Smooth muscle cell (in vitro differentiated cells): ENCODE measurements around the gene ZFPL1. TPM values are rescaled to one million over a fixed set of nuclear protein-coding genes. Genes with fewer than 3 reads are reported as not detected.

Experiments
- DNase-seq: peaks from one replicate; lab custom pipeline; 2025; ENCODE audit not compliant: unreplicated experiment; lab: John Stamatoyannopoulos, UW
- H2AFZ ChIP-seq: fragments of 200-600 bp; sonication (generic); 2 replicates; pipeline ENCODE4 v1.6.0; 2016; ENCODE audit warnings: antibody characterized with exemption, low read depth, mild to moderate bottlenecking
- H3F3A ChIP-seq: fragments of 200-600 bp; sonication (generic); 2 replicates; pipeline ENCODE4 v1.6.0; 2017; ENCODE audit warnings: antibody characterized with exemption, low read depth
- H3K27ac ChIP-seq: fragments of 200-600 bp; sonication (generic); 2 replicates; pipeline ENCODE4 v1.5.1; 2016; ENCODE audit warnings: low read depth, mild to moderate bottlenecking
- H3K27me3 ChIP-seq: fragments of 200-600 bp; sonication (generic); 2 replicates; pipeline ENCODE4 v1.6.1; 2016; ENCODE audit warnings: low read depth, mild to moderate bottlenecking
- H3K36me3 ChIP-seq: fragments of 200-600 bp; sonication (generic); 2 replicates; pipeline ENCODE4 v1.5.1; 2016; ENCODE audit warnings: low read depth
- H3K4me1 ChIP-seq: fragments of 200-600 bp; sonication (generic); 2 replicates; pipeline ENCODE4 v1.5.1; 2016; ENCODE audit warnings: low read depth
- H3K4me2 ChIP-seq: fragments of 200-600 bp; sonication (generic); 2 replicates; pipeline ENCODE4 v1.6.0; 2016; ENCODE audit warnings: mild to moderate bottlenecking
- H3K4me3 ChIP-seq: fragments of 200-600 bp; sonication (generic); 2 replicates; pipeline ENCODE4 v1.5.1; 2016; ENCODE audit warnings: mild to moderate bottlenecking
- H3K79me2 ChIP-seq: fragments of 200-600 bp; sonication (generic); 2 replicates; pipeline ENCODE4 v1.6.0; 2016; ENCODE audit warnings: low read depth, mild to moderate bottlenecking
- H3K9ac ChIP-seq: fragments of 200-600 bp; sonication (generic); 2 replicates; pipeline ENCODE4 v1.6.0; 2016; ENCODE audit warnings: low read depth
- H3K9me3 ChIP-seq: fragments of 200-600 bp; sonication (generic); replicated peaks from 2 replicates; pipeline ENCODE4 v1.5.1; 2016; ENCODE audit warnings: low read depth
- H4K20me1 ChIP-seq: fragments of 200-600 bp; sonication (generic); 2 replicates; pipeline ENCODE4 v1.6.0; 2016; ENCODE audit warnings: low read depth
- WGBS: methylation state at CpG from one replicate; pipeline ENCODE4 v1.1.7; 2016; ENCODE audit warnings: low lambda C conversion rate; 5-methylcytosine and 5-hydroxymethylcytosine counted together
- microRNA-seq: library from miRNA; unstranded; fragments of <30 nt; microRNA quantifications from one replicate; pipeline ENCODE4, GENCODE V29; 2016; ENCODE audit warnings: borderline number of aligned reads
- polyA plus RNA-seq: library from polyadenylated mRNA; unstranded; fragments of >200 nt; fragmentation: Nextera tagmentation; extraction: Ambion mirVana; gene quantifications from 2 replicates; pipeline ENCODE4 v1.2.1, GENCODE V29; 2016
- small RNA-seq: library from RNA; depleted of rRNA; stranded (forward); fragments of <200 nt; gene quantifications from one replicate; pipeline ENCODE3, GENCODE V24; 2014
- total RNA-seq: library from RNA; depleted of rRNA; stranded (reverse); fragments of >200 nt; gene quantifications from 2 replicates; pipeline ENCODE4 v1.2.3, GENCODE V29; 2014
- TF ChIP-seq, protein P1 (sequence below): fragments of 200-600 bp; sonication (generic); IDR thresholded peaks from 2 replicates; pipeline ENCODE4 v1.5.1; 2017; ENCODE audit warnings: borderline replicate concordance, mild to moderate bottlenecking, antibody characterized with exemption; ENCODE audit not compliant: insufficient read depth, poor library complexity, severe bottlenecking

Gene ZFPL1
- total and polyA plus RNA-seq, 2 experiments from 2014 or later: 87.1 to 91.0 TPM

DNA sequence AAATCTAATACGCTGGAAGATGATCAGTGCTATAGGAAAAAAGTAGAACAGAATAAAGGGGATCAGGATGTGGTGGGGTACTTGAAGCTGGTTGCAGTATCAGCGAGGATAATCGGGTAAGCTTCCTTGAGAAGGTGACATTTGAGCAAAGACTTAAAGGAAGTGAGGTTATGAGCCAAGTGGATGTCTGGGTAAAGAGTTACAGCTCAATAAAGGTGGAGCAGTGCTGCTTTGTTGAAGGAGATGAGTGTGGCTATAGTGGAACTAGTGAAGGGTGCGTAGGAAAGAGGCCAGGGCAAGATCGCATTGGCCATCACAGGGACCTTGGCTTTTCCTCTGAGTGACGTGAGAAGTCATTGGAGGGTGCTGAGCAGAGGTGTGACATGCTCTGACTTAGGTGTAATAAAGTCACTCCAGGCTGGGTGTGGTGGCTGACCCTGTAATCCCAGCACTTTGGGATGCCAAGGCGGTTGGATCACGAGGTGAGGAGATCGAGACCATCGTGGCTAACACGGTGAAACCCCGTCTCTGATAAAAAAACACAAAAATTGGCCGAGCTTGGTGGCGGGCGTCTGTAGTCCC is 52.6 kb downstream of the ZFPL1 start:
- H3K79me2 ChIP-seq: peaks cover 18% of the 10 kb centered on the region
- no peak overlapping the region for H3K9ac ChIP-seq
- H3F3A ChIP-seq: no peaks in the 10 kb centered on the region
- no peak for DNase-seq
- H3K4me3 ChIP-seq: no peak overlapping the region
- peaks cover 5% of the 10 kb centered on the region for H3K4me1 ChIP-seq
- 91% methylated on average over 15 of the region's 15 CpGs for WGBS
- H3K36me3 ChIP-seq: no peaks in the 10 kb centered on the region
- no peak overlapping the region for H3K4me2 ChIP-seq
- no peak overlapping the region for H3K27ac ChIP-seq
- H2AFZ ChIP-seq: no peak overlapping the region
- H3K27me3 ChIP-seq: peaks cover 19% of the 10 kb centered on the region
- peaks cover 18% of the 10 kb centered on the region for H4K20me1 ChIP-seq
- TF ChIP-seq, protein P1, sequence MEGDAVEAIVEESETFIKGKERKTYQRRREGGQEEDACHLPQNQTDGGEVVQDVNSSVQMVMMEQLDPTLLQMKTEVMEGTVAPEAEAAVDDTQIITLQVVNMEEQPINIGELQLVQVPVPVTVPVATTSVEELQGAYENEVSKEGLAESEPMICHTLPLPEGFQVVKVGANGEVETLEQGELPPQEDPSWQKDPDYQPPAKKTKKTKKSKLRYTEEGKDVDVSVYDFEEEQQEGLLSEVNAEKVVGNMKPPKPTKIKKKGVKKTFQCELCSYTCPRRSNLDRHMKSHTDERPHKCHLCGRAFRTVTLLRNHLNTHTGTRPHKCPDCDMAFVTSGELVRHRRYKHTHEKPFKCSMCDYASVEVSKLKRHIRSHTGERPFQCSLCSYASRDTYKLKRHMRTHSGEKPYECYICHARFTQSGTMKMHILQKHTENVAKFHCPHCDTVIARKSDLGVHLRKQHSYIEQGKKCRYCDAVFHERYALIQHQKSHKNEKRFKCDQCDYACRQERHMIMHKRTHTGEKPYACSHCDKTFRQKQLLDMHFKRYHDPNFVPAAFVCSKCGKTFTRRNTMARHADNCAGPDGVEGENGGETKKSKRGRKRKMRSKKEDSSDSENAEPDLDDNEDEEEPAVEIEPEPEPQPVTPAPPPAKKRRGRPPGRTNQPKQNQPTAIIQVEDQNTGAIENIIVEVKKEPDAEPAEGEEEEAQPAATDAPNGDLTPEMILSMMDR: no peak
- no peaks in the 10 kb centered on the region for H3K9me3 ChIP-seq

Small RNAs within 50 kb of the gene (microRNA-seq; reads per million reads assigned to microRNA genes)
- gene MIR6751: 4.1 reads per million

Small RNAs within 50 kb of the gene (small RNA-seq; reads per million reads assigned to genes)
- 0.21 reads per million for gene SNX15

Other genes starting within 250 kb of the ZFPL1 start
- 3.0 and 4.7 TPM in 2 replicates for gene CDC42BPG, start 239.6 kb upstream of the ZFPL1 start, total RNA-seq
- 1.7 and 5.9 TPM in 2 replicates for gene CDC42BPG, start 239.6 kb upstream of the ZFPL1 start, polyA plus RNA-seq
- 30.9 and 59.8 TPM in 2 replicates for gene EHD1, start 205.6 kb upstream of the ZFPL1 start, total RNA-seq
- gene EHD1, start 205.6 kb upstream of the ZFPL1 start, polyA plus RNA-seq: 42.8 and 46.7 TPM in 2 replicates
- 4.8 and 4.9 TPM in 2 replicates for gene ATG2A, start 167.0 kb upstream of the ZFPL1 start, total RNA-seq
- gene ATG2A, start 167.0 kb upstream of the ZFPL1 start, polyA plus RNA-seq: 6.2 and 8.6 TPM in 2 replicates
- 14.9 and 20.7 TPM in 2 replicates for gene PPP2R5B, start 159.5 kb upstream of the ZFPL1 start, total RNA-seq
- gene PPP2R5B, start 159.5 kb upstream of the ZFPL1 start, polyA plus RNA-seq: 32.7 and 36.6 TPM in 2 replicates
- gene GPHA2, start 148.3 kb upstream of the ZFPL1 start, total RNA-seq: not detected in 2 replicates
- gene GPHA2, start 148.3 kb upstream of the ZFPL1 start, polyA plus RNA-seq: 0.40 TPM in 1 of 2 replicates, not detected in the other
- gene MAJIN, start 112.1 kb upstream of the ZFPL1 start, total RNA-seq: not detected in 2 replicates
- not detected in 2 replicates for gene MAJIN, start 112.1 kb upstream of the ZFPL1 start, polyA plus RNA-seq
- not detected in 2 replicates for gene BATF2, start 87.3 kb upstream of the ZFPL1 start, total RNA-seq
- gene BATF2, start 87.3 kb upstream of the ZFPL1 start, polyA plus RNA-seq: 0.41 TPM in 1 of 2 replicates, not detected in the other
- 61.0 and 83.3 TPM in 2 replicates for gene ARL2, start 70.1 kb upstream of the ZFPL1 start, total RNA-seq
- gene ARL2, start 70.1 kb upstream of the ZFPL1 start, polyA plus RNA-seq: 116 and 122 TPM in 2 replicates
- gene SNX15, start 56.8 kb upstream of the ZFPL1 start, total RNA-seq: 9.4 and 14.8 TPM in 2 replicates
- 24.7 and 25.1 TPM in 2 replicates for gene SNX15, start 56.8 kb upstream of the ZFPL1 start, polyA plus RNA-seq
- gene SAC3D1, start 43.0 kb upstream of the ZFPL1 start, total RNA-seq: 7.4 and 7.6 TPM in 2 replicates
- 26.2 and 33.3 TPM in 2 replicates for gene SAC3D1, start 43.0 kb upstream of the ZFPL1 start, polyA plus RNA-seq
- gene NAALADL1, start 25.7 kb upstream of the ZFPL1 start, total RNA-seq: 1.0 and 1.8 TPM in 2 replicates
- gene NAALADL1, start 25.7 kb upstream of the ZFPL1 start, polyA plus RNA-seq: 2.0 and 7.0 TPM in 2 replicates
- 8.0 and 8.3 TPM in 2 replicates for gene CDCA5, start 182 bp upstream of the ZFPL1 start, total RNA-seq
- 8.5 and 11.2 TPM in 2 replicates for gene CDCA5, start 182 bp upstream of the ZFPL1 start, polyA plus RNA-seq
- gene VPS51, start 12.0 kb downstream of the ZFPL1 start, total RNA-seq: 104 and 154 TPM in 2 replicates
- 55.2 and 65.0 TPM in 2 replicates for gene VPS51, start 12.0 kb downstream of the ZFPL1 start, polyA plus RNA-seq
- gene TM7SF2, start 27.6 kb downstream of the ZFPL1 start, total RNA-seq: 16.8 and 26.9 TPM in 2 replicates
- 17.4 and 43.1 TPM in 2 replicates for gene TM7SF2, start 27.6 kb downstream of the ZFPL1 start, polyA plus RNA-seq
- gene ZNHIT2, start 33.5 kb downstream of the ZFPL1 start, total RNA-seq: 9.1 and 13.8 TPM in 2 replicates
- 14.5 and 19.5 TPM in 2 replicates for gene ZNHIT2, start 33.5 kb downstream of the ZFPL1 start, polyA plus RNA-seq
- gene FAU, start 37.9 kb downstream of the ZFPL1 start, total RNA-seq: 373 and 509 TPM in 2 replicates
- gene FAU, start 37.9 kb downstream of the ZFPL1 start, polyA plus RNA-seq: 537 and 578 TPM in 2 replicates
- 28.2 and 43.0 TPM in 2 replicates for gene MRPL49, start 38.1 kb downstream of the ZFPL1 start, total RNA-seq
- gene MRPL49, start 38.1 kb downstream of the ZFPL1 start, polyA plus RNA-seq: 53.2 and 55.4 TPM in 2 replicates
- 39.9 and 52.0 TPM in 2 replicates for gene SYVN1, start 50.3 kb downstream of the ZFPL1 start, total RNA-seq
- gene SYVN1, start 50.3 kb downstream of the ZFPL1 start, polyA plus RNA-seq: 30.0 and 32.0 TPM in 2 replicates
- not detected in 2 replicates for gene SPDYC, start 86.0 kb downstream of the ZFPL1 start, total RNA-seq
- gene SPDYC, start 86.0 kb downstream of the ZFPL1 start, polyA plus RNA-seq: not detected in 2 replicates
- 93.0 and 126 TPM in 2 replicates for gene CAPN1, start 97.7 kb downstream of the ZFPL1 start, total RNA-seq
- gene CAPN1, start 97.7 kb downstream of the ZFPL1 start, polyA plus RNA-seq: 109 and 149 TPM in 2 replicates
- gene POLA2, start 177.7 kb downstream of the ZFPL1 start, total RNA-seq: 2.5 and 4.4 TPM in 2 replicates
- gene POLA2, start 177.7 kb downstream of the ZFPL1 start, polyA plus RNA-seq: 8.4 and 9.2 TPM in 2 replicates
- 0.94 and 4.0 TPM in 2 replicates for gene CDC42EP2, start 230.6 kb downstream of the ZFPL1 start, total RNA-seq
- 7.8 and 13.0 TPM in 2 replicates for gene CDC42EP2, start 230.6 kb downstream of the ZFPL1 start, polyA plus RNA-seq
- gene DPF2, start 249.6 kb downstream of the ZFPL1 start, total RNA-seq: 40.1 and 40.5 TPM in 2 replicates
- gene DPF2, start 249.6 kb downstream of the ZFPL1 start, polyA plus RNA-seq: 69.4 and 82.1 TPM in 2 replicates